HG03196 (cell line): ENCODE data around the gene HNRNPUL1.

Source experiments
- ATAC-seq: cut with Tn5 transposase; IDR thresholded peaks from one replicate; pipeline ENCODE4 v1.9.1; 2021; ENCODE audit not compliant: unreplicated experiment

Gene HNRNPUL1

GRCh38 chr19:41233748-41234240 is 30.4 kb upstream of the HNRNPUL1 start:
- no peak for ATAC-seq

GRCh38 chr19:41234512-41235168 is 29.5 kb upstream of the HNRNPUL1 start:
- ATAC-seq = no peak

- no peak for ATAC-seq
Observed at GRCh38 chr19:41235480-41235879, 28.7 kb upstream of the HNRNPUL1 start.

GRCh38 chr19:41238244-41238643 is 25.9 kb upstream of the HNRNPUL1 start:
- ATAC-seq = no peak

- ATAC-seq = no peak
Observed at GRCh38 chr19:41239363-41239762, 24.8 kb upstream of the HNRNPUL1 start.

GRCh38 chr19:41239961-41240574 is 24.1 kb upstream of the HNRNPUL1 start:
- no peak for ATAC-seq

- ATAC-seq = no peak
Observed at GRCh38 chr19:41241859-41242258, 22.3 kb upstream of the HNRNPUL1 start.

GRCh38 chr19:41244117-41244516 is 20.1 kb upstream of the HNRNPUL1 start:
- ATAC-seq = no peak

GRCh38 chr19:41245843-41246242 is 18.3 kb upstream of the HNRNPUL1 start:
- no peak for ATAC-seq

GRCh38 chr19:41248895-41249294 is 15.3 kb upstream of the HNRNPUL1 start:
- no peak for ATAC-seq

- no peak for ATAC-seq
Observed at GRCh38 chr19:41249707-41250423, 14.3 kb upstream of the HNRNPUL1 start.

GRCh38 chr19:41253660-41254059 is 10.5 kb upstream of the HNRNPUL1 start:
- ATAC-seq = no peak

GRCh38 chr19:41255171-41255570 is 9.0 kb upstream of the HNRNPUL1 start:
- no peak for ATAC-seq

- no peak for ATAC-seq
Observed at GRCh38 chr19:41261474-41262190, 2.5 kb upstream of the HNRNPUL1 start.

- peak; percentile 4 for ATAC-seq
Observed at GRCh38 chr19:41263042-41263849, 926 bp upstream of the HNRNPUL1 start.

- no peak for ATAC-seq
Observed at GRCh38 chr19:41264581-41265394, 616 bp downstream of the HNRNPUL1 start.

- ATAC-seq = no peak
Observed at GRCh38 chr19:41265395-41266153, 1.4 kb downstream of the HNRNPUL1 start.

- no peak for ATAC-seq
Observed at GRCh38 chr19:41269055-41269454, 4.9 kb downstream of the HNRNPUL1 start.

GRCh38 chr19:41269571-41269970 is 5.4 kb downstream of the HNRNPUL1 start:
- ATAC-seq = no peak
